Stromal cell of bone marrow (primary cell): ENCODE data around the gene EPN3.

Experiments
- DNase-seq: peaks from one replicate; pipeline ENCODE4 v3.0.0-alpha.2; 2012; ENCODE audit warnings: low read depth

Gene EPN3

GRCh38 chr17:50532452-50533024 is at the start of gene EPN3:
Gene EPN3 (plus strand): TSS chr17:50532735. CDS start chr17:50536557, 3,822 bp downstream.
- DNase-seq = no peak

GRCh38 chr17:50483266-50483665 is 49.3 kb upstream of the EPN3 start:
- no peak for DNase-seq

GRCh38 chr17:50484386-50485155 is 48.0 kb upstream of the EPN3 start:
- no peak for DNase-seq

- DNase-seq = no peak
Measured at GRCh38 chr17:50487213-50488096, 45.1 kb upstream of the EPN3 start.

GRCh38 chr17:50488880-50489279 is 43.7 kb upstream of the EPN3 start:
- DNase-seq = no peak

GRCh38 chr17:50491505-50491904 is 41.0 kb upstream of the EPN3 start:
- no peak for DNase-seq

GRCh38 chr17:50492214-50492613 is 40.3 kb upstream of the EPN3 start:
- no peak for DNase-seq

- no peak for DNase-seq
Measured at GRCh38 chr17:50493744-50494143, 38.8 kb upstream of the EPN3 start.

GRCh38 chr17:50495217-50495823 is 37.2 kb upstream of the EPN3 start:
- DNase-seq = no peak

- no peak for DNase-seq
Measured at GRCh38 chr17:50495918-50496317, 36.6 kb upstream of the EPN3 start.

- no peak for DNase-seq
Measured at GRCh38 chr17:50498021-50498874, 34.3 kb upstream of the EPN3 start.

- no peak for DNase-seq
Measured at GRCh38 chr17:50499270-50499669, 33.3 kb upstream of the EPN3 start.

GRCh38 chr17:50499721-50500120 is 32.8 kb upstream of the EPN3 start:
- DNase-seq = no peak

- DNase-seq = no peak
Measured at GRCh38 chr17:50501054-50501453, 31.5 kb upstream of the EPN3 start.

- DNase-seq = no peak
Measured at GRCh38 chr17:50502301-50502990, 30.1 kb upstream of the EPN3 start.

GRCh38 chr17:50505591-50506130 is 26.9 kb upstream of the EPN3 start:
- DNase-seq = no peak

- DNase-seq = no peak
Measured at GRCh38 chr17:50506298-50506697, 26.2 kb upstream of the EPN3 start.

GRCh38 chr17:50507871-50508572 is 24.5 kb upstream of the EPN3 start, which contains the start of gene MYCBPAP:
Gene MYCBPAP (plus strand): TSS chr17:50508439. CDS start chr17:50508675, 236 bp downstream.
- DNase-seq = peak; percentile 74

GRCh38 chr17:50508573-50509460 is 23.7 kb upstream of the EPN3 start:
- no peak for DNase-seq
